ENCODE measurements around the gene SPECC1.

- TF ChIP-seq CTCF (IDR thresholded peaks at IDR 0.05) (no peak), POLR2A (IDR thresholded peaks at IDR 0.05) (no peak)
These were observed 171.5 kb downstream of the SPECC1 start for GRCh38 chr17:20180661-20181060.

All from right lobe of liver (tissue), 4 donors.